Panc1 (cell line): ENCODE data around the gene UGT2A3.

Experiments
- POLR2AphosphoS5 ChIP-seq: IDR thresholded peaks from 2 replicates; pipeline ENCODE4 v1.6.1; 2012; ENCODE audit warnings: mild to moderate bottlenecking, low read depth, low read length, moderate library complexity
- SIN3A ChIP-seq: IDR thresholded peaks from 2 replicates; pipeline ENCODE4 v1.6.1; 2012; ENCODE audit warnings: low read depth, mild to moderate bottlenecking, low read length, moderate library complexity, borderline replicate concordance; ENCODE audit not compliant: insufficient read depth
- TF ChIP-seq, protein P1 (sequence below): fragments of 450-650 bp; IDR thresholded peaks from 2 replicates; pipeline ENCODE4 v1.5.1; 2017; ENCODE audit warnings: mild to moderate bottlenecking

GRCh38 chr4:68963374-68963773 lies 11.8 kb upstream of the UGT2A3 start:
- TF ChIP-seq POLR2AphosphoS5: no peak
- TF ChIP-seq, protein P1, sequence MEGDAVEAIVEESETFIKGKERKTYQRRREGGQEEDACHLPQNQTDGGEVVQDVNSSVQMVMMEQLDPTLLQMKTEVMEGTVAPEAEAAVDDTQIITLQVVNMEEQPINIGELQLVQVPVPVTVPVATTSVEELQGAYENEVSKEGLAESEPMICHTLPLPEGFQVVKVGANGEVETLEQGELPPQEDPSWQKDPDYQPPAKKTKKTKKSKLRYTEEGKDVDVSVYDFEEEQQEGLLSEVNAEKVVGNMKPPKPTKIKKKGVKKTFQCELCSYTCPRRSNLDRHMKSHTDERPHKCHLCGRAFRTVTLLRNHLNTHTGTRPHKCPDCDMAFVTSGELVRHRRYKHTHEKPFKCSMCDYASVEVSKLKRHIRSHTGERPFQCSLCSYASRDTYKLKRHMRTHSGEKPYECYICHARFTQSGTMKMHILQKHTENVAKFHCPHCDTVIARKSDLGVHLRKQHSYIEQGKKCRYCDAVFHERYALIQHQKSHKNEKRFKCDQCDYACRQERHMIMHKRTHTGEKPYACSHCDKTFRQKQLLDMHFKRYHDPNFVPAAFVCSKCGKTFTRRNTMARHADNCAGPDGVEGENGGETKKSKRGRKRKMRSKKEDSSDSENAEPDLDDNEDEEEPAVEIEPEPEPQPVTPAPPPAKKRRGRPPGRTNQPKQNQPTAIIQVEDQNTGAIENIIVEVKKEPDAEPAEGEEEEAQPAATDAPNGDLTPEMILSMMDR: no peak
- TF ChIP-seq SIN3A: no peak
